Gastroesophageal sphincter (tissue), 3 donors: Measurements from ENCODE around the gene ZNF358.

Experiments used
- CTCF ChIP-seq, 4 experiments: fragments of 200-600 bp in 2 of 4; fragments of 450-650 bp in 2 of 4; sonication (generic) in 1 of 4; IDR thresholded peaks; one replicate each; pipeline ENCODE4 v1.5.1; 2017 to 2019; ENCODE audit warnings: antibody characterized with exemption in 4 of 4, mild to moderate bottlenecking in 2 of 4, moderate library complexity in 2 of 4
- POLR2A ChIP-seq, 2 donors: fragments of 450-650 bp; IDR thresholded peaks; one replicate each; pipeline ENCODE4 v1.6.1; 2017; ENCODE audit warnings: antibody characterized with exemption in 2 of 2, mild to moderate bottlenecking in 2 of 2, moderate library complexity in 1 of 2

GRCh38 chr19:7488736-7489353, 27.1 kb upstream of the ZNF358 start, which contains the start of gene PEX11G:
- TF ChIP-seq CTCF (IDR thresholded peaks at IDR 0.05) (peak in 2 of 4 experiments; percentile 5 to 7), POLR2A (IDR thresholded peaks at IDR 0.05) (peak; percentile 71 to 80)
